Fibroblast of gingiva (primary cell): ENCODE results near the gene HSD11B1.

Experiments used
- DNase-seq: peaks from one replicate; pipeline ENCODE4 v3.0.0-alpha.2; 2011; ENCODE audit warnings: low read depth

The HSD11B1 gene

GRCh38 chr1:209704584-209704983 is at the start of gene HSD11B1:
Gene HSD11B1 (plus strand): TSS chr1:209704846. CDS start chr1:209704943, 97 bp downstream.
- DNase-seq, result peak; percentile 95

- no peak for DNase-seq
Observed at GRCh38 chr1:209655411-209656231, 49.0 kb upstream of the HSD11B1 start.

GRCh38 chr1:209657140-209657879 is 47.3 kb upstream of the HSD11B1 start:
- no peak for DNase-seq

GRCh38 chr1:209657918-209658317 is 46.7 kb upstream of the HSD11B1 start:
- no peak for DNase-seq

- no peak for DNase-seq
Observed at GRCh38 chr1:209659909-209660308, 44.7 kb upstream of the HSD11B1 start.

- DNase-seq, result no peak
Observed at GRCh38 chr1:209661071-209661470, 43.6 kb upstream of the HSD11B1 start.

- no peak for DNase-seq
Observed at GRCh38 chr1:209662879-209663327, 41.7 kb upstream of the HSD11B1 start.

GRCh38 chr1:209667103-209667502 is 37.5 kb upstream of the HSD11B1 start:
- DNase-seq, result no peak

GRCh38 chr1:209667708-209668107 is 36.9 kb upstream of the HSD11B1 start:
- DNase-seq, result no peak

GRCh38 chr1:209670441-209671082 is 34.1 kb upstream of the HSD11B1 start:
- DNase-seq, result no peak

GRCh38 chr1:209672705-209673630 is 31.7 kb upstream of the HSD11B1 start:
- DNase-seq, result no peak

GRCh38 chr1:209673631-209674417 is 30.8 kb upstream of the HSD11B1 start:
- no peak for DNase-seq

- peak; percentile 25 for DNase-seq
Observed at GRCh38 chr1:209674957-209675564, 29.6 kb upstream of the HSD11B1 start, which contains the start of gene G0S2. Gene G0S2 (plus strand): TSS chr1:209675412. CDS start chr1:209675685, 273 bp downstream.

- DNase-seq, result no peak
Observed at GRCh38 chr1:209675565-209676154, 29.0 kb upstream of the HSD11B1 start.

- DNase-seq, result no peak
Observed at GRCh38 chr1:209678981-209679539, 25.6 kb upstream of the HSD11B1 start.

- DNase-seq, result no peak
Observed at GRCh38 chr1:209685821-209686220, 18.8 kb upstream of the HSD11B1 start.

- DNase-seq, result no peak
Observed at GRCh38 chr1:209686322-209686721, 18.3 kb upstream of the HSD11B1 start.

- no peak for DNase-seq
Observed at GRCh38 chr1:209688746-209689234, 15.9 kb upstream of the HSD11B1 start.

GRCh38 chr1:209689477-209689876 is 15.2 kb upstream of the HSD11B1 start:
- DNase-seq, result no peak
